K562 (cell line): ENCODE results near the gene GMDS. TPM values are rescaled to one million over a fixed set of nuclear protein-coding genes. Genes with fewer than 3 reads are reported as not detected.

Source experiments
- ATAC-seq: fragments of 200-7000 bp; cut with Tn5 transposase; 3 replicates; pipeline ENCODE4 v1.9.1; 2020; ENCODE audit warnings: moderate library complexity
- BruUV-seq: library from RNA; stranded (reverse); fragments of 400-500 nt; replicated peaks from 2 replicates; lab custom pipeline; 2021; lab: Mats Ljungman, UMichigan
- CTCF ChIA-PET: fragments of 300-600 bp; formaldehyde crosslinking; extraction: SDS; loops from one replicate; lab custom pipeline; 2021; ENCODE audit warnings: low intra/inter-chr PET ratio; lab: Yijun Ruan, JAX
- POLR2A ChIA-PET: fragments of 300-600, 350-650 bp; sonication (Branson Sonifier 250); formaldehyde crosslinking; extraction: SDS; loops from one replicate; lab custom pipeline; 2021; ENCODE audit warnings: antibody characterized with exemption, inconsistent platforms; lab: Yijun Ruan, JAX
- DNase-seq, 4 experiments: peaks; one replicate each; pipeline versions ENCODE4 v3.0.0 to v3.0.0-alpha.2; 2011 to 2018; ENCODE audit warnings: low spot score in 3 of 4, mixed read lengths in 3 of 4; ENCODE audit errors: extremely low read depth in 1 of 4
- FAIRE-seq: peaks from 2 replicates; lab custom pipeline; 2011; peaks lifted over from hg19 to GRCh38; lab: Jason Lieb, UNC
- H2AFZ ChIP-seq: 2 replicates; pipeline ENCODE4 v1.6.0; 2011; ENCODE audit warnings: low read depth, low read length, control low read depth, inconsistent platforms
- H3K27ac ChIP-seq: fragments of 200-600 bp; 3 replicates; pipeline ENCODE4 v1.8.0; 2011; ENCODE audit warnings: low read depth, mild to moderate bottlenecking, control low read depth, inconsistent platforms, low read length, moderate library complexity, mixed read lengths; ENCODE audit errors: extremely low read depth
- H3K27me3 ChIP-seq, 2 experiments: fragments of 300-600 bp in 1 of 2; 2 replicates in 1 of 2; 3 replicates in 1 of 2; pipeline versions ENCODE4 v1.6.0 to v1.8.0; 2011; ENCODE audit warnings: inconsistent platforms in 2 of 2, low read length in 2 of 2, mild to moderate bottlenecking in 1 of 2, mixed read lengths in 1 of 2, moderate library complexity in 1 of 2; ENCODE audit not compliant: control insufficient read depth in 2 of 2, insufficient read depth in 2 of 2
- H3K36me3 ChIP-seq: fragments of 300-600 bp; 3 replicates; pipeline ENCODE4 v1.8.0; 2011; ENCODE audit warnings: mild to moderate bottlenecking, low read length, inconsistent platforms; ENCODE audit not compliant: control insufficient read depth, insufficient read depth
- H3K4me1 ChIP-seq, 2 experiments: fragments of 200-600 bp in 1 of 2; replicated peaks in 1 of 2; 2 replicates in 1 of 2; 3 replicates in 1 of 2; pipeline versions ENCODE4 v1.5.1 to v1.8.0; 2011; ENCODE audit warnings: inconsistent platforms in 2 of 2, low read length in 2 of 2, mild to moderate bottlenecking in 1 of 2, mixed read lengths in 1 of 2, moderate library complexity in 1 of 2; ENCODE audit not compliant: control insufficient read depth in 2 of 2, insufficient read depth in 2 of 2
- H3K4me2 ChIP-seq: 2 replicates; pipeline ENCODE4 v1.6.1; 2011; ENCODE audit warnings: low read length, control low read depth, inconsistent platforms, mixed read lengths; ENCODE audit not compliant: insufficient read depth
- H3K4me3 ChIP-seq: fragments of 200-600 bp; sonication (generic), shearing (Covaris generic); 2 replicates; pipeline ENCODE4 v1.5.1; 2016; ENCODE audit warnings: control low read depth, inconsistent platforms
- H3K79me2 ChIP-seq: fragments of 200-600 bp; 3 replicates; pipeline ENCODE4 v1.8.0; 2011; ENCODE audit warnings: low read length, inconsistent platforms; ENCODE audit not compliant: control insufficient read depth, insufficient read depth
- H3K9ac ChIP-seq, 2 experiments: 2 replicates each; pipeline versions ENCODE4 v1.6.0 to v1.6.1; 2011; ENCODE audit warnings: low read depth in 2 of 2, low read length in 2 of 2, control low read depth in 1 of 2, inconsistent platforms in 1 of 2, mild to moderate bottlenecking in 1 of 2, mixed read lengths in 1 of 2; ENCODE audit not compliant: insufficient read depth in 1 of 2
- H3K9me1 ChIP-seq: one replicate; pipeline ENCODE4 v1.6.0; 2011; ENCODE audit warnings: inconsistent platforms, mild to moderate bottlenecking, low read length, moderate library complexity; ENCODE audit not compliant: control insufficient read depth, insufficient read depth
- H3K9me3 ChIP-seq: replicated peaks from 2 replicates; pipeline ENCODE4 v1.5.1; 2011; ENCODE audit warnings: low read depth, low read length, inconsistent platforms; ENCODE audit not compliant: control insufficient read depth, insufficient read depth
- H4K20me1 ChIP-seq: replicated peaks from 2 replicates; pipeline ENCODE4 v1.6.1; 2011; ENCODE audit warnings: low read length, inconsistent platforms, mixed read lengths; ENCODE audit not compliant: control insufficient read depth, insufficient read depth
- DMBX1 ChIP-seq: fragments of 250-450 bp; sonication (Bioruptor Pico); IDR thresholded peaks from 2 replicates; pipeline ENCODE4 v1.8.0; 2022; ENCODE audit warnings: inconsistent platforms, mild to moderate bottlenecking, moderate library complexity, borderline replicate concordance
- HOXB6 ChIP-seq: fragments of 250-450 bp; sonication (Bioruptor Pico); IDR thresholded peaks from 2 replicates; pipeline ENCODE4 v1.5.1; 2022; ENCODE audit warnings: mild to moderate bottlenecking, borderline replicate concordance
- MYBL2 ChIP-seq, 2 experiments: fragments of 450-650 bp in 1 of 2; sonication (generic) in 1 of 2; formaldehyde crosslinking in 1 of 2; IDR thresholded peaks; 2 replicates each; pipeline versions ENCODE4 v1.6.1 to v1.8.1; 2017 to 2022; ENCODE audit warnings: borderline replicate concordance in 1 of 2, inconsistent platforms in 1 of 2, low read depth in 1 of 2, mild to moderate bottlenecking in 1 of 2, missing genetic modification reagents in 1 of 2, moderate library complexity in 1 of 2
- MYNN ChIP-seq, 2 experiments: sonication (generic); formaldehyde crosslinking in 1 of 2; IDR thresholded peaks; 2 replicates each; pipeline versions ENCODE4 v1.5.0 to v1.6.1; 2016 to 2020; ENCODE audit warnings: antibody characterized with exemption in 1 of 2, missing genetic modification reagents in 1 of 2
- NEUROD1 ChIP-seq: fragments of 150-350 bp; IDR thresholded peaks from 2 replicates; pipeline ENCODE4 v1.6.1; 2014; ENCODE audit warnings: borderline replicate concordance, low read length, low read depth; ENCODE audit not compliant: partially characterized antibody
- NFIC ChIP-seq: fragments of 450-650 bp; IDR thresholded peaks from 2 replicates; pipeline ENCODE4 v1.6.1; 2017; ENCODE audit warnings: mild to moderate bottlenecking, inconsistent platforms
- NFIX ChIP-seq: fragments of 250-450 bp; sonication (Bioruptor Pico); IDR thresholded peaks from 2 replicates; pipeline ENCODE4 v1.4.0; 2020; ENCODE audit warnings: low read depth, mild to moderate bottlenecking, moderate library complexity
- PHTF2 ChIP-seq: fragments of 250-450 bp; sonication (Bioruptor Pico); IDR thresholded peaks from 2 replicates; pipeline ENCODE4 v1.5.0; 2021; ENCODE audit warnings: mild to moderate bottlenecking
- SUPT5H ChIP-seq: fragments of 450-650 bp; IDR thresholded peaks from 2 replicates; pipeline ENCODE4 v1.6.1; 2016
- TAF9B ChIP-seq: fragments of 450-650 bp; IDR thresholded peaks from 2 replicates; pipeline ENCODE4 v1.6.1; 2018; ENCODE audit warnings: mild to moderate bottlenecking; ENCODE audit not compliant: partially characterized antibody
- ZFP1 ChIP-seq: fragments of 450-650 bp; formaldehyde crosslinking; IDR thresholded peaks from 2 replicates; pipeline ENCODE4 v1.4.0; 2020; ENCODE audit warnings: mild to moderate bottlenecking, mixed read lengths
- ZKSCAN1 ChIP-seq: fragments of 150-350 bp; IDR thresholded peaks from 2 replicates; pipeline ENCODE4 v1.6.1; 2016; ENCODE audit warnings: low read depth, low read length
- ZSCAN32 ChIP-seq: fragments of 450-650 bp; formaldehyde crosslinking; IDR thresholded peaks from 2 replicates; pipeline ENCODE4 v1.4.0; 2020; ENCODE audit warnings: mild to moderate bottlenecking, moderate library complexity
- WGBS: fragments of 100-300 bp; shearing (Covaris generic); methylation state at CpG from one replicate; pipeline ENCODE4 v1.1.6; 2016; ENCODE audit warnings: low coverage, mixed read lengths; ENCODE audit not compliant: insufficient coverage; ENCODE audit errors: missing lambda C conversion rate; 5-methylcytosine and 5-hydroxymethylcytosine counted together
- in situ Hi-C: fragments of 300-500 bp; cut with MboI; formaldehyde crosslinking; loops from 4 replicates; pipeline ENCODE4 v1.15.0; 2018; ENCODE audit warnings: inconsistent platforms, mixed read lengths
- intact Hi-C: fragments of 100-400 bp; cut with micrococcal nuclease; formaldehyde crosslinking; loops from 2 replicates; pipeline ENCODE4 v1.14.2; 2022
- polyA plus RNA-seq, 8 experiments: library from polyadenylated mRNA; depleted of rRNA in 4 of 8; stranded (reverse) in 5 of 8; unstranded in 3 of 8; fragments of >200 nt; fragmentation: Nextera tagmentation in 2 of 8; fragmentation: Illumina TruSeq in 1 of 8; extraction: Ambion mirVana in 2 of 8; extraction: Trizol in 1 of 8; gene quantifications; 2 replicates each; pipeline versions ENCODE4 v1.2.1 to v1.2.3, GENCODE V29; 2011 to 2014; ENCODE audit warnings: inconsistent platforms in 1 of 8, missing spikeins in 1 of 8
- total RNA-seq, 7 experiments: library from RNA; depleted of rRNA in 6 of 7; stranded (reverse); fragments of >200 nt in 6 of 7; fragmentation: Illumina TruSeq in 2 of 7; extraction: Trizol in 2 of 7; gene quantifications; 2 replicates each; pipeline versions ENCODE4 v1.2.1 to v1.2.3, GENCODE V29; 2011 to 2021; ENCODE audit warnings: low replicate concordance in 1 of 7
- TF ChIP-seq, protein P1 (sequence below): fragments of 250-450 bp; sonication (Bioruptor Pico); IDR thresholded peaks from 2 replicates; pipeline ENCODE4 v1.5.0; 2020; ENCODE audit warnings: mild to moderate bottlenecking, borderline replicate concordance
- TF ChIP-seq, protein P2 (sequence below): fragments of 250-450 bp; sonication (Bioruptor Pico); IDR thresholded peaks from 2 replicates; pipeline ENCODE4 v1.4.0; 2020; ENCODE audit warnings: borderline replicate concordance
- TF ChIP-seq, protein P3 (sequence below): sonication (generic); formaldehyde crosslinking; IDR thresholded peaks from 2 replicates; pipeline ENCODE4 v1.8.1; 2023; ENCODE audit warnings: mild to moderate bottlenecking, missing genetic modification reagents, moderate library complexity

The GMDS gene
- total and polyA plus RNA-seq, 9 of the 15 experiments (the other 6 are each of a cell fraction or from before 2014, with no cell fraction given): 0.48 to 31.8 (median 13.4) TPM

DNA sequence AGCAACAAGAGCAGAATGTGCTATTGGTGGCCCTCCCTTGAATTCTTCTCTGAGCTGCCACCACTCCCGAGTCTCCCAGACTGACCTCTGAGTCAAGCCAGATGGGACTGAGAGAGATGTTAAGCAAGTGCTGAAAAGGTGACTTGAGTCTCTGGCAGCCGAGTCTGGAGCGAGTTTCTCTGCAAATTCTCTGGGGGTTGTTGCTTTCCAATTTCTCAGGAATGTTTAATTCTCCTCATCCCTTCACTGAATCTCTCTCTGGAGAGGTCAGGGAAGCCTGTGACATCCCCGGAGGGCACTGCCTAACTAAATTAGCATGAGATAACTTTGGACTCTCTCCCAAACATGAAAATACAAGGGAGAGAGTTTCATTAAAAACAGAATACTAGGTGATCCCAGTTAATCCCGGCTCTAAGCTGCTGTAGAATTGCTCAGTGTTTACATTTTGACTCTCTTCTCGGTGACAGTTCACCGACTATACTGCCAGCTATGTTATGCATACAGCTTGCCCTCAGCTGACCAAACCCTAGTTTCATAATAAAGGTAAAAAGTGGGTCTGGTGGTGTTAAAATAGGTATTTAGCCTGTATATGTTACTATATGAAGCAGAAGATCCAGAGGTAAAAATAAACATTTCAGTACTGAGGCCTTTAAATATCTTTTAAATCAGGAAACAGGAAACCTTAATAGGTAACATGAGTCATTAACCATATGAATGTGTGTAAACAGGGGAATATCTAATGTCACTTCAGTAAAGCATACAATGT is 477.7 kb downstream of the GMDS start (continued):
- TF ChIP-seq DMBX1: no peak
- TF ChIP-seq, protein P1, sequence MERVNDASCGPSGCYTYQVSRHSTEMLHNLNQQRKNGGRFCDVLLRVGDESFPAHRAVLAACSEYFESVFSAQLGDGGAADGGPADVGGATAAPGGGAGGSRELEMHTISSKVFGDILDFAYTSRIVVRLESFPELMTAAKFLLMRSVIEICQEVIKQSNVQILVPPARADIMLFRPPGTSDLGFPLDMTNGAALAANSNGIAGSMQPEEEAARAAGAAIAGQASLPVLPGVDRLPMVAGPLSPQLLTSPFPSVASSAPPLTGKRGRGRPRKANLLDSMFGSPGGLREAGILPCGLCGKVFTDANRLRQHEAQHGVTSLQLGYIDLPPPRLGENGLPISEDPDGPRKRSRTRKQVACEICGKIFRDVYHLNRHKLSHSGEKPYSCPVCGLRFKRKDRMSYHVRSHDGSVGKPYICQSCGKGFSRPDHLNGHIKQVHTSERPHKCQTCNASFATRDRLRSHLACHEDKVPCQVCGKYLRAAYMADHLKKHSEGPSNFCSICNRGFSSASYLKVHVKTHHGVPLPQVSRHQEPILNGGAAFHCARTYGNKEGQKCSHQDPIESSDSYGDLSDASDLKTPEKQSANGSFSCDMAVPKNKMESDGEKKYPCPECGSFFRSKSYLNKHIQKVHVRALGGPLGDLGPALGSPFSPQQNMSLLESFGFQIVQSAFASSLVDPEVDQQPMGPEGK (CRISPR knock-in tag): no peak
- no peak for TF ChIP-seq TAF9B
- TF ChIP-seq, all 486 proteins: peak for 0

DNA sequence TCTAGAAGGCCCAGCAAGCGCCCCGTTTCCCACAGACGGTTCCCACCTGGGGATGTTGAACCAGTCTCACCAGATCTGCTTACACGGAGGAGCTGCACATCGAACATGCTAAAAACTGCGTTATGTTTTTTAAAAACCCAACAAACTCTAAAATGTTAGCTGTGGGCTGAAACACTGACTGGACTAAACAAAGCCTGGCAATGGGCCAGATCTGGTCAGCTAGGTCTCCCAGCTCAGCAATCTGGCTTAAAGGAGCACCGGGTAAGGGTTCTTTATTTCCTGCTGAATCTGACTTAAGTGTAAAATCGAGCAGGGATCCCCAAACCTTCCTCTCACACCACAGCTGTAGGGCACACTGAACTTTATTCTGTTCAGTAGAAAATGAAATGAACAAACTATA is 478.8 kb downstream of the GMDS start:
- H3K4me3 ChIP-seq: no peak overlapping the region
- 9% methylated on average over 8 of the region's 8 CpGs for WGBS
- no TSS peak for BruUV-seq
- H3K9me1 ChIP-seq: no peaks in the 10 kb centered on the region
- in situ Hi-C loops (no loop called here), intact Hi-C loops (no loop called here)
- no peaks in the 10 kb centered on the region for H3K79me2 ChIP-seq
- ChIA-PET CTCF (no interaction called here), POLR2A (interaction anchor here (0.7 kb wide), 1 partner anchor 483 kb away, joined by 4 read pairs; no protein-coding TSS in a partner anchor)
- FAIRE-seq (no peak), DNase-seq (peak in 1 of 4 experiments; percentile 33), ATAC-seq (no peak)
- H3K27me3 ChIP-seq: peaks cover 18 to 36% of the 10 kb centered on the region in 2 experiments
- no peaks in the 10 kb centered on the region for H3K9me3 ChIP-seq
- H3K27ac ChIP-seq: no peak overlapping the region
- H2AFZ ChIP-seq: no peak overlapping the region
- H3K36me3 ChIP-seq: no peaks in the 10 kb centered on the region
- no peak overlapping the region for H3K4me2 ChIP-seq
- no peaks in the 10 kb centered on the region for H4K20me1 ChIP-seq
- TF ChIP-seq NFIC (peak; percentile 92), NEUROD1 (no peak), PHTF2 (CRISPR knock-in tag) (no peak), MYNN (IDR thresholded peaks at IDR 0.05) (no peak), MYNN (CRISPR knock-in tag; IDR thresholded peaks at IDR 0.05) (no peak), MYBL2 (IDR thresholded peaks at IDR 0.05; ENCODE audit: low read depth) (no peak), MYBL2 (CRISPR knock-in tag; IDR thresholded peaks at IDR 0.05; ENCODE audit: borderline replicate concordance) (no peak), ZKSCAN1 (no peak), HOXB6 (CRISPR knock-in tag) (no peak), SUPT5H (no peak), NFIX (CRISPR knock-in tag) (peak; percentile 63), ZSCAN32 (CRISPR knock-in tag) (no peak), ZFP1 (CRISPR knock-in tag) (no peak)
- TF ChIP-seq, protein P2, sequence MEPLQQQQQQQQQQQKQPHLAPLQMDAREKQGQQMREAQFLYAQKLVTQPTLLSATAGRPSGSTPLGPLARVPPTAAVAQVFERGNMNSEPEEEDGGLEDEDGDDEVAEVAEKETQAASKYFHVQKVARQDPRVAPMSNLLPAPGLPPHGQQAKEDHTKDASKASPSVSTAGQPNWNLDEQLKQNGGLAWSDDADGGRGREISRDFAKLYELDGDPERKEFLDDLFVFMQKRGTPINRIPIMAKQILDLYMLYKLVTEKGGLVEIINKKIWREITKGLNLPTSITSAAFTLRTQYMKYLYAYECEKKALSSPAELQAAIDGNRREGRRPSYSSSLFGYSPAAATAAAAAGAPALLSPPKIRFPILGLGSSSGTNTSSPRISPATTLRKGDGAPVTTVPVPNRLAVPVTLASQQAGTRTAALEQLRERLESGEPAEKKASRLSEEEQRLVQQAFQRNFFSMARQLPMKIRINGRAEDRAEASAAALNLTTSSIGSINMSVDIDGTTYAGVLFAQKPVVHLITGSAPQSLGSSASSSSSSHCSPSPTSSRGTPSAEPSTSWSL (CRISPR knock-in tag): no peak
- TF ChIP-seq, protein P3, sequence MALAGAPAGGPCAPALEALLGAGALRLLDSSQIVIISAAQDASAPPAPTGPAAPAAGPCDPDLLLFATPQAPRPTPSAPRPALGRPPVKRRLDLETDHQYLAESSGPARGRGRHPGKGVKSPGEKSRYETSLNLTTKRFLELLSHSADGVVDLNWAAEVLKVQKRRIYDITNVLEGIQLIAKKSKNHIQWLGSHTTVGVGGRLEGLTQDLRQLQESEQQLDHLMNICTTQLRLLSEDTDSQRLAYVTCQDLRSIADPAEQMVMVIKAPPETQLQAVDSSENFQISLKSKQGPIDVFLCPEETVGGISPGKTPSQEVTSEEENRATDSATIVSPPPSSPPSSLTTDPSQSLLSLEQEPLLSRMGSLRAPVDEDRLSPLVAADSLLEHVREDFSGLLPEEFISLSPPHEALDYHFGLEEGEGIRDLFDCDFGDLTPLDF (CRISPR knock-in tag): no peak
- H3K9ac ChIP-seq: no peak overlapping the region
- H3K4me1 ChIP-seq: no peaks in the 10 kb centered on the region
